NCI-H128 (cell line): ENCODE measurements around the gene CPEB4.

ENCODE experiments used
- DNase-seq: peaks from one replicate; lab custom pipeline; 2025; ENCODE audit not compliant: unreplicated experiment; lab: John Stamatoyannopoulos, UW

CPEB4 gene

DNA sequence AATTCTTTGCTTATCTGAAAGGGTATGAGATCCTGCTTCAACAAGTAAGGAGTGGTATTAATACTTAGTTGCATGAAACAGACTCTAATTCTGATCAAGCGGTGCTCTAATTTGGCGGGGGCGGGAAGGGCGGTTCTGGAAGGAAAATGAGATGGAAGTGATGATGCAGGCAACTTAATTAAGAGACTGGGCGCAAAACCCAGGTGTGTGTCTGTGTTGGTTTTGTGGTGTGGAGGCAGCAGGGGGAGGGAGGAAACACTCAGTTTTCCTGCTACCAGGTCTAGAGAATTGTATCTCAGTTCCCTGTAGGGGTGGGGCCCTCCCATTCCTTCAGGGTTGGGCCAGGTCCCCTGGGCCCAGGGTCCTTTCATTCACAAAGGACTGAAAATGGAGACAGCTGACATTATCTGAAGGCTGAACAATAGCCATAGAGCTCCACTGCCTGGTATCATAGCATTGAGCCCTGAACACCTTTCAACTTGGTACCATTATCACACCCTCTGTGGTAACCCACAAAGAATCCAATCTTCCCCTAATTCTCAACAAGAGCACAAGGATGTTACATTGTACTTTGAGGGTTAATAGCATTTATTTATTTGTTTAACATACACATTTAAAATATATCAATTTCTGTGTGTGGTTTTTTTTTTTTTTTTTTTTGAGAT lies 83.7 kb downstream of the CPEB4 start:
- no peak for DNase-seq

DNA sequence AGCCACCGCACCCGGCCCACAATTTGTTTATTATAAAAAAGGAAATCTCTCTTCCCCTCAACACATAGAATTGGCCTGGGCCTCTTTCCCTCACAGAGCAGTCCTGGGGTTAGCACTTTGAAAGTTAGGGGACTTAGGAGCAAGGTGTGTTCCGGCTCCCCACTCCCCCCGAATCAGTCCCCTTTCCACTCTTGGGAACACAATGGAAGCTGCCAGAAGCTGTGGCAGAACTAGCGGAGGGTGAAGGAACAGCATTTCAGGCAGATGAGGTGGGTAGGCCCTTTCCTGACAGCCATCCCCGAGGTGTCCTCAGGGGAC lies 84.4 kb downstream of the CPEB4 start:
- no peak for DNase-seq

DNA sequence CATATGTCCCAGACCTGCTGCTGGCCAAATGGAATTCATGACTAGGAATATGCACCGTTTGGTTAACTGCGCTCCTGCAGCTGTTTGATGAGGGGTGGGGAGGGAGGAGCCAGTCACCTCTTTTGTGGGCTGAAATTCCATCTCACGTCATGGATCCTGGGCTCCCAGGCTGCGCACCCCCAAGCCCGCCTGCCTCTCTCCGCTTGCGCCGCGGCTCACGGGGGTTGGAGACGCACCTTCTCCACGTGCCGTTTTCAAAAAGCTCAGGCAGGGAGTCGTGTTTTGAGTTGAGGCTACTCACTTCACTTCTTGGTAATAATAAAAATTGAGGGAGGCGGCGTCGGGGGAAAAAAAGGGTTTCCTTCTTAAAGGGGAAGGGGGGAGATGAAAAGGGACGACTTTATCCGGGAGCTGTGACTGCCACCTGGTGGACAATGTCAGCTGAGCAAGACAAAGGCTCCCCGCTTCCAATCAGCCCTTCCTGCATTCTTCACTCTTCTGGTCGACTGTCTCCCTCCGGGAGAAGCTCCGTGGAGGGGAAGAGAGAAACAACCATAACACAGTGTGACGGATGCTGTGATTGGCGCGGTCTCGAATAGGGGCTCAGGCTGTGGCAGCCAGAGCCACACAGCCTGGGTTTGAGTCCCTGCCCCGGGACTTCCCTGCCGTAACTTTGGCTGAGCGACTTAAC lies 84.9 kb downstream of the CPEB4 start:
- DNase-seq: peak; percentile 70

DNA sequence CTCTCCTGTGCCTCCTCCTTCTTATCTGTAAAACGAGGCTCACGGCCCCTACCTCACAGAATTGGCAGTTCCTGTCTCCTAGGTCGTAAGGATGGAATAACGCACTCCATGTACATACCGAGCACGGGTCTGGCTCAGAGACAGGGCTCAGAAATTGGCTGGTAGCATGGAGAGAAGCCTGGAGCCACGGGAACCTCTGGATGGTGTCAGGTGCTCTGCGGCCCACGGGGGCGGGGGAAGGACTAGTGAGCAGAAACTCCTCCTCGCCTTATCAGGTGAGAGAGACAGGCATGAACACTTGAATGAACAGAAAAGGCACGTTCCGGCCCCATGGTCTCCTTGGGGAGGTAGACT lies 85.4 kb downstream of the CPEB4 start:
- no peak for DNase-seq

DNA sequence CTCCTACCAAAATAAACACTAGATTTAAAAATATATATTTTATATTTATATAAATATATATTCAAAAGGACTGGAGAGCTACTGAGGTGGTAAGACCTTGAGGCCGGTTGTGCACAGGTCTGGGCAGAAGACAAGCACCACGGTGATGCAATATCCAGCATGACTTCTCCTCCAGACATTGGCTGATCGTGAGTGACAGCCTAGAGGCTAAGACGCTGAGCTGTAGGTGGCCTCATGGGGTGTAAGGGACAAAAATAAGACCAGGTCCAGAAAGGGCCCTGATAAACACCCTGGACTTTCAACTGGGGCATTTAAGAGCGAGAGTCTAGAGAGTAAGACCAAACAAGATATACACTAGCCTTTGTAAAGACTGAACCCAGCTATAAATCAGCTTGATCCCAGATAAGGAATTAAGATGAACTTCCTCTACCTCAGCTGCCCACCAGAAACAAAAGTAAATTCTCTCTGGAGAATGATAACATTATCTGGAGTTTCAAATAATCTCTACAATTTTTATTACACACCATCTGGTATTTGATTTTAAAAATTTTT lies 86.6 kb downstream of the CPEB4 start:
- DNase-seq: no peak

DNA sequence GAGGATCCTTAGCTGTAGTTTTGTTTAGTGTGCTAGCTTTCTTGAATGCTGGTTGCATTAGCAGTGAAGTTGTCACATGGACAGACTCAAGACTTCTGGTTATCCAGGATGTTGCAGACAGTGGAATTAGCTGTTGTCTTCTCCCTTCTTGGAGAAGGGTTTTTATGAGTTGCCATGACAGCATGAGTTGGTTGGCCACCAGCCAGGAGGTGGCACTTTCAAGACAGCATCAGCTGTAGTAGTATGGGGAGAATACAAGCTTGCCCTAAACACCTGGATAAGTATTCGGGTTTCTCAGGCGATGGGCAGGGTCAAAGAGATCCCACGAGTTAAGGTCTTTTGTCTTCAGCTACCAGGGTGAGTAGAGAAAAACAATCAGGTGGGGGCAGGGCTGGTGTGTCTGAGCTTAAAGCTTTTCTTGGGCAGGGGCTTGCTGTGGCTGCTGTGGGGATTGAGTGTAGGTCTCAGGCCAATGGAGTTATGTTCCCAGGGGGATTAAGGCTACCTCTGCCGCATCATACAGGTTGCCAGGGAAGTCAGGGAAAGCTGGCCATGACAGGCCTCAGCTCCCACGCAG lies 93.1 kb downstream of the CPEB4 start:
- no peak for DNase-seq

DNA sequence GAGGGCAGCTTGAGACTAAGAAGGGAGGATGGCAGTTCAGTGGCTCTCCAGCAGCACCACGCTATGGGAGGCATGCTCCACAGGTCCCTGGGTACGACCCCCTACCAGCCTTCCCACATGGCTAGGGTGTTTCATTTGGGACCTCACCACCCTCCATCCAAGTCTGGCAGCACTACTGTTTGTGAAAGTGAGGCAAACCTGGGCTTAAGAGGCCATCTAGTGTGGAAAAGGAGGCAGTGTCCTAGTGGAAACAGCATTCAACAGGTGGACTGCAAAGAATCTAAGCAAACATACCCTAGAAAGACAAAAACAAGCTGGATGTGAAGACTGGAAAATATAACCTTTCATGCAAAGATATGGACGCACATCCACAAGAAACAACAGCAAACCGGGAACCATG lies 96.1 kb downstream of the CPEB4 start:
- no peak for DNase-seq

DNA sequence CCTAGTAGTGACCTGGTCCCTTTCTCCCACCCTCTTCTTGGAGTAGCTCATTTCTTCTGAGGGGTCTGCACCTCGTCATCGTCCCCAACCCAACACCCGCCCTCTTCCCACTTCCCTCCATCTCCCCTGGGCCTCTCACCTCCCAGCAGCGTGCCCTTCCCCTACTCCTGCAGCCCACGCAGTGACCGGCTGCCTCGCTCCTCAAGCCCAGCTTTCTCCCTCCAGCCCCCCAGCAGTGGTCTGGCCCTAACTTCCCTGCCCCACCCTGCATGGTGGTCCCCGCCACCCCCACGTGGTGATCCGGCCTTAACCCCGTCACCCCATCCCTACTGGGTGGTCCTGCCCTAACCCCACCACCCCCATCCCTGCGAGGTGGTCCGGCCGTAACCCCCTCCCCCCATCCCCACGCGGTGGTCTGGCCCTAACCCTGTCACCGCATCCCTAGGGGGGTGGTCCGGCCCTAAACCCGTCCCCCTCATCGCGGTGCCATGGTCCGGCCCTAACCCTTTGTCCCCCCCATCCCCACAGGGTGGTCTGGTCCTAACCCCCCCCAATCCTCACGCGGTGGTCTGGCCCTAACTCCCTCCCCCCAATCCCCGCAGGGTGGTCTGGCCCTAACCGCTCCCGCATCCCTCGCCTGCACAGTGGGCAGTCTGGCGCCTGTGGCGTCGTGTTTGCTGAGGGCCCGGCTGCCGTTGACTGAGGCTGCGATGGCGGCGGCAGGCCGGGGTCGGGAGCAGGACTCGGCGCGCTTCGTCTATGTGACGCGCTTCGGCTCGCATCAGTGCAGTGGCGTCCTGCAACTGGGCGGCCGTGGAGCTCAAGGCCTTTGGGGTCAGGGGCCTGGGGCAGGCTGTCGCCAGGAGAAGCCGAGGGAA lies 100.6 kb downstream of the CPEB4 start, which contains the start of gene C5orf47:
C5orf47 (plus strand) TSS at position 617 of the 878 bp plus-strand sequence; CDS start at position 711, 94 bp downstream.
- no peak for DNase-seq

DNA sequence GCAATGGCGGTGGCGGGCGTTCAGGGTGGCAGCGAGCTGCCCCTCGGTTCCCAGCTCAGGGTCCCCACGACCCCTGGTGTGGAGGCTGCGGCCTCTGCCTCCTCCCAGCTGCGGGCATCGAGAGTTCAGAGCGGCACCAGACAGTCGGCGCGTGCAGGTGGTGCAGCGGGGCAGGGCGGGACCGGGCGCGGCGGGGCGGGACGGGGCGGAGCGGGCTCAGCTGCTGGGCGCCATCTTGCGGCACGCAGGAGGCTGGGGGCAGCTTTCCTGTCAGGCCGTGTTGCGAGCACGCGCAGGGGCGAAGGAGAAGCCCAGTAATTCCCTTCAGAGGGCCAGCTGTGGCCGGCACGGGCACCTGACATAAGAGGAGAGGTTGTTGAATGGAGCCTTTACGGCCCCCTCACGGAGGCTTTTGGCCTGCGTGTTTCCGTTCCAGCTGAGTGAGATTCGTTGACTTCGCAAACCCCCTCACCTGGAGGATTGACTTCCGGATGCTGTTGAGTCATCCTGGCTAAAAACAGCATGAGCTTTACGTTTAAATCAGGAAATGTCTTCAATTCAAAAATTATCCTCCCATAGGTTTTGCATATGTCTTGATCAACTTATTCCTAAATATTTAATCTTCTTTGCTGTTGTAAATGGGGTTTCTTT lies 101.4 kb downstream of the CPEB4 start:
- DNase-seq: no peak

DNA sequence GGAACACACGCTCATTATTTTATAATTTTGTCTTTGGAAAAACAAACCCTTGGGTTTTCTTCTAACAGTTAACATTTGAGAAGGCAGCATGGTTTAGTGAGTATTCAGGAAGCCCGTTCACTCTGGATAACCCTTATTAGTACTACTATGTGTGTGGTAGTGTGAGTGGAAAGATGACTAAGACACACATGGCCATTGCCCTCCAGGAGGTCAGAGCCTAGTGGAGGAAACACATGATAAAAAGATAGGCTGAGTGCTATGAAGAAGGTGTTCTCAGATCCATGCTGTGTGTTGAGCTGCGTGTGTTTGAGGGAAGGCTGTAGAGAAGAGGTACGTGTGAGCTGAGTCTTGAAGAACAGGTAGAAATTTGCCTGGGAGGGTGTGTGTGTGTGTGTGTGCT lies 109.2 kb downstream of the CPEB4 start:
- no peak for DNase-seq

DNA sequence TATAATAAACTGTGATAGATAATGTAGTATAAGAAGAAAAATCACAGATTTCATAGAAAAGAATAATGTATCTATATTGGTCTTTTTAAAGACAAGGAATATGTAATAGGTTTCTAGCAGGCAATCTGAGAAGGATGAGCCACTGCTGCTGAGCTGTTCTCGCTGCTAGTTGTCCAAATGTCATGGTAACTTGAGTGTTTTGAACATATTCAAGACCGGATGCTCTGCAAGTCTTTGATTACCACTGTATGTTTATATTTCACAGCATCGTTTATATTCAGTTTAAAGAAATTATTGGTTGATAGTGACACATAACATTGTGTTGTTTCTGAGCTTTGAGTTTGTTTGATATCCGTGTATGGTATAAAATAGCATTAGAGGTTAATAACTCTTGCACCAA lies 110.4 kb downstream of the CPEB4 start:
- DNase-seq: no peak

DNA sequence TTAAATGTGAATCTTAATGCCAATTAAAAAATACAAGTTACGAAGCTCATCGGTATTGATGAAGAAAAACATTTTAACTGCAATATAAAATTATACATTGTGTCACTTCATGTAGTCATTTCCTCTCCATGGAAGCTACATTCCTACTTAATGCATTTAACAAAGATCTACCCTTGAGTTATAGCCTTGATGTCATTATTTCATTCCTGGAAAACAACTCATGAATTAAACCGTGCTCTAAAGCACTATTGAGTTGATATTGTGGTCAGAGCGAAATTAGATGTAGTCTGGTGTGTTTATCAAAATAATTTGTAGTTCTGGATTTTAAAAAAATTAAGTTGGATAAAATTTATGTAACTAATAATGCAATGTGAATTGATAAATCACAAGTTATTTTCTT lies 111.9 kb downstream of the CPEB4 start:
- no peak for DNase-seq

DNA sequence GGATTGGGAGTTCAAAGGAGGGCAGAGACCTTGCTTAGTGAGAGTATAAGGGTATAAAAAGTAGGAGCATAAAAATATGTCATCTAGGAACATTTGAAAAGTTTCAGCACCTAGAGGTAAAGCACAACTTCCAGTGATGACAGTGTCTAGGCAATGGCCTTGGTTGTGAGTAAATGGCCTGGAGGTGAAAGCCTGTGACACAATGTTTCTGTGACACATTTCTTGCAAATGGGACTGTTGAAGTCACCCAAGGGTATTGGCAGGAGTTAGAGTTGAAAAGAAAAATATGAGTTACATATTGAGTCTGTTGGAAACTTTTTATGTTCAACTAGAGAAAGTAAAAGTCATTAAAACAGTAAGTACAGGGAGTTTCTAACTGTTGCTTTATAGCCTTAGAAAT lies 115.6 kb downstream of the CPEB4 start:
- DNase-seq: no peak

DNA sequence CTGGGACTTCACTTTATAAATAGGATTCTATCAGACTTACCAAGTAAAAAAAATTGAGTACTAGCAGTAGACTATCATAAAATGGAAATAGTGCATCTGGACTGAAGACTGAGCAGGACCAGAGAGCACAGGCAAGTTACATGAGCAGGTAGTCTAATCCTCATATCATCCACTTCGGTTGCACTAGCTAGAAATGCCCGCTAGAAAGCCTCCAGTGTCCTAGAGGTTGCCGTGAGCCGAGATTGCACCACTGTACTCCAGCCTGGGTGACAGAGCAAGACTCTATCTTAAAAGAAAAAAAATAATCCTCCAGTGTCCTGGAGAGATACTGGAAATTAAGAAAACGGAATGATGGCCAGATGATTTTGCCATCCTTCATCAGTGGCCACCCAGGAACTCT lies 120.8 kb downstream of the CPEB4 start:
- no peak for DNase-seq

DNA sequence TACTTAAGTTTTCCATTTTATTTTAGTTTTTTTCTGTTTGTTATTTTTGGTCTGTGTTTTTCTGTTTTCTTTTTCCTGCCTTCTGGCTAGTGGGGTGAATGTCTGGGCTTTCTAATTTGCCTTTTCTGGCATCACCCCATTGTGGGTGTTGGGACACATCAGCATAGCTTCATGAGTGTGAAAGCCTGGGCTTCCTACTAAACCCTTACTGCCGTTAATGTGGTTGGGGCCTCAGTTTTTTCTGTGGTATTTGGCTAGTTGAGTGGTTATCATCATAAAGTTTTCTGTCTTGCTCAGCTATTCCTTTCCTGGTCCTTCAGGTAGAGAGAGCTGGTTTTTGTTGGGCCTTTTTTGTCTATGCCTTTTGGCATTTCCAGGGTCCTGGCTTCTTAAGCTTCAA lies 122.2 kb downstream of the CPEB4 start:
- DNase-seq: no peak

DNA sequence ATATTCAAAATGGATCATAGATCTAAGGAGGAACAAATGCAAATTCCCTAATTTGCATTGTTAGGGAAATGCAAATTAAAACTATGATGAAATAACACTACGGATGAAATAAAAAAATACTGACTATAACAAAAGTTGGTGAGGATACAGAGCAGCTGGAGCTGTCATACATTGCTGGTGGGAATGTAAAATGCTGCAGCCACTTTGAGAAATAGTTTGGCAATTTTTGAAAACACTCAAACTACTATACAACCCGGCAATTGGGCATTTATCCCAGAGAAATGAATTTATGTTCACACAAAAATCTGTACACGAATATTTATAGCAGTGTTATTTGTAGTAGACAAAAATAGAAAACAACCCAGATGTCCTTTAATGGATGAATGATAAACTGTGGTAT lies 123.3 kb downstream of the CPEB4 start:
- no peak for DNase-seq
